ENCODE data around the gene CDKAL1.

The CDKAL1 gene

GRCh38 chr6:21123507-21124436 is 589.5 kb downstream of the CDKAL1 start:
- DNase-seq: no peak

- DNase-seq: no peak
Measured at GRCh38 chr6:21128601-21129000, 594.3 kb downstream of the CDKAL1 start.

- no peak for DNase-seq
Measured at GRCh38 chr6:21131406-21131805, 597.1 kb downstream of the CDKAL1 start.

GRCh38 chr6:21132446-21132845 is 598.2 kb downstream of the CDKAL1 start:
- no peak for DNase-seq

GRCh38 chr6:21132856-21133838 is 598.9 kb downstream of the CDKAL1 start:
- DNase-seq: peak; percentile 12

GRCh38 chr6:21133901-21134300 is 599.6 kb downstream of the CDKAL1 start:
- no peak for DNase-seq

- DNase-seq: peak; percentile 20
Measured at GRCh38 chr6:21134356-21134755, 600.1 kb downstream of the CDKAL1 start.

GRCh38 chr6:21135484-21136013 is 601.3 kb downstream of the CDKAL1 start:
- no peak for DNase-seq

- peak; percentile 44 for DNase-seq
Measured at GRCh38 chr6:21137700-21138335, 603.6 kb downstream of the CDKAL1 start.

- DNase-seq: peak; percentile 19
Measured at GRCh38 chr6:21138336-21139069, 604.2 kb downstream of the CDKAL1 start.

GRCh38 chr6:21140966-21141365 is 606.7 kb downstream of the CDKAL1 start:
- no peak for DNase-seq

- no peak for DNase-seq
Measured at GRCh38 chr6:21141616-21142303, 607.5 kb downstream of the CDKAL1 start.

- no peak for DNase-seq
Measured at GRCh38 chr6:21142741-21143140, 608.5 kb downstream of the CDKAL1 start.

- no peak for DNase-seq
Measured at GRCh38 chr6:21143645-21144044, 609.4 kb downstream of the CDKAL1 start.

- DNase-seq: no peak
Measured at GRCh38 chr6:21144928-21145327, 610.7 kb downstream of the CDKAL1 start.

- DNase-seq: no peak
Measured at GRCh38 chr6:21147995-21148394, 613.7 kb downstream of the CDKAL1 start.

- DNase-seq: peak; percentile 93
Measured at GRCh38 chr6:21149470-21149869, 615.2 kb downstream of the CDKAL1 start.

GRCh38 chr6:21150667-21151066 is 616.4 kb downstream of the CDKAL1 start:
- no peak for DNase-seq

GRCh38 chr6:21151119-21151518 is 616.9 kb downstream of the CDKAL1 start:
- DNase-seq: no peak

- no peak for DNase-seq
Measured at GRCh38 chr6:21151530-21151929, 617.3 kb downstream of the CDKAL1 start.

- DNase-seq: no peak
Measured at GRCh38 chr6:21157186-21157929, 623.1 kb downstream of the CDKAL1 start.

Data from fibroblast of skin of right biceps (primary cell).